SH-SY5Y (cell line): ENCODE measurements around the gene HOXA6.

Source experiments
- GATA2 ChIP-seq: IDR thresholded peaks from 2 replicates; pipeline ENCODE4 v1.6.1; 2011; ENCODE audit warnings: mild to moderate bottlenecking, low read depth, low read length
- GATA3 ChIP-seq: IDR thresholded peaks from 2 replicates; pipeline ENCODE4 v1.6.1; 2011; ENCODE audit warnings: low read depth, mild to moderate bottlenecking, low read length, moderate library complexity

- TF ChIP-seq GATA2 (no peak), GATA3 (no peak)
Observed at GRCh38 chr7:27114881-27115220, 32.7 kb downstream of the HOXA6 start.
